Vagina (tissue), 2 donors: ENCODE measurements around the gene LMNTD1. TPM values are rescaled to one million over a fixed set of nuclear protein-coding genes. Genes with fewer than 3 reads are reported as not detected.

Experiments
- DNase-seq, 2 donors: peaks; one replicate each; pipeline ENCODE4 v3.0.0-alpha.2; 2017; ENCODE audit errors: extremely low spot score in 2 of 2
- H3K27ac ChIP-seq: fragments of 200-600 bp; sonication (generic); one replicate; pipeline ENCODE4 v1.5.1; 2019
- H3K27me3 ChIP-seq: fragments of 200-600 bp; sonication (generic); one replicate; pipeline ENCODE4 v1.5.1; 2019
- H3K36me3 ChIP-seq, 2 donors: fragments of 200-600 bp; sonication (generic); one replicate each; pipeline ENCODE4 v1.5.1; 2017 to 2019
- H3K4me1 ChIP-seq: fragments of 200-600 bp; sonication (generic); one replicate; pipeline ENCODE4 v1.5.1; 2019
- H3K4me3 ChIP-seq, 2 donors: fragments of 200-600 bp; sonication (generic); 1 replicate in 1 of 2; 2 replicates in 1 of 2; pipeline ENCODE4 v1.5.1; 2016 to 2019
- H3K9me3 ChIP-seq: fragments of 200-600 bp; sonication (generic); one replicate; pipeline ENCODE4 v1.5.1; 2019
- CTCF ChIP-seq, 3 experiments: fragments of 450-650 bp in 2 of 3; fragments of 200-600 bp in 1 of 3; sonication (generic) in 1 of 3; IDR thresholded peaks; one replicate each; pipeline ENCODE4 v1.5.1; 2017 to 2019; ENCODE audit warnings: antibody characterized with exemption in 3 of 3, mild to moderate bottlenecking in 2 of 3, moderate library complexity in 2 of 3
- POLR2A ChIP-seq, 2 donors: fragments of 450-650 bp; IDR thresholded peaks; one replicate each; pipeline ENCODE4 v1.6.1; 2017; ENCODE audit warnings: antibody characterized with exemption in 2 of 2, mild to moderate bottlenecking in 2 of 2, moderate library complexity in 2 of 2
- POLR2AphosphoS5 ChIP-seq, 2 donors: sonication (generic); formaldehyde crosslinking; IDR thresholded peaks; one replicate each; pipeline ENCODE4 v1.9.0; 2017; ENCODE audit warnings: antibody characterized with exemption in 2 of 2, mild to moderate bottlenecking in 2 of 2, low read depth in 1 of 2; ENCODE audit not compliant: insufficient read depth in 1 of 2
- intact Hi-C: fragments of 100-400 bp; cut with DNase I; formaldehyde crosslinking; loops from one replicate; pipeline ENCODE4 v1.15.1; 2023
- total RNA-seq: library from RNA; depleted of rRNA; stranded (reverse); fragments of >200 nt; gene quantifications from one replicate; pipeline ENCODE4 v1.2.3, GENCODE V29; 2016

Gene LMNTD1
- total RNA-seq, 1 donor from 2014 or later, result not detected

GRCh38 chr12:25501549-25501948 lies 51.5 kb downstream of the LMNTD1 start:
- Histone ChIP-seq H3K36me3 (no peaks in the 10 kb centered on the region), H3K27ac (no peak overlapping the region), H3K9me3 (no peaks in the 10 kb centered on the region), H3K4me3 (no peak overlapping the region), H3K27me3 (no peaks in the 10 kb centered on the region), H3K4me1 (no peaks in the 10 kb centered on the region)
- TF ChIP-seq CTCF (IDR thresholded peaks at IDR 0.05), result no peak
- no peak for TF ChIP-seq POLR2AphosphoS5 (IDR thresholded peaks at IDR 0.05; ENCODE audit: insufficient read depth in 1 of 2, low read depth in 1 of 2)
- TF ChIP-seq POLR2A (IDR thresholded peaks at IDR 0.05), result no peak
- DNase-seq, result no peak
- intact Hi-C loops, result no loop called here

- no peaks in the 10 kb centered on the region for H3K9me3 ChIP-seq
- no peaks in the 10 kb centered on the region for H3K4me1 ChIP-seq
- no peaks in the 10 kb centered on the region for H3K27me3 ChIP-seq
- H3K36me3 ChIP-seq, result no peaks in the 10 kb centered on the region
- no peak overlapping the region for H3K27ac ChIP-seq
- TF ChIP-seq POLR2AphosphoS5 (IDR thresholded peaks at IDR 0.05; ENCODE audit: insufficient read depth in 1 of 2, low read depth in 1 of 2) (no peak), POLR2A (IDR thresholded peaks at IDR 0.05) (no peak), CTCF (IDR thresholded peaks at IDR 0.05) (no peak)
- DNase-seq, result no peak
- H3K4me3 ChIP-seq, result no peak overlapping the region
- intact Hi-C loops, result no loop called here
Measured at GRCh38 chr12:25500651-25501050, 52.4 kb downstream of the LMNTD1 start.

GRCh38 chr12:25497021-25497420 lies 56.1 kb downstream of the LMNTD1 start:
- DNase-seq, result no peak
- no peaks in the 10 kb centered on the region for H3K4me1 ChIP-seq
- no peaks in the 10 kb centered on the region for H3K9me3 ChIP-seq
- no peak overlapping the region for H3K27ac ChIP-seq
- TF ChIP-seq POLR2AphosphoS5 (IDR thresholded peaks at IDR 0.05; ENCODE audit: insufficient read depth in 1 of 2, low read depth in 1 of 2) (no peak), CTCF (IDR thresholded peaks at IDR 0.05) (no peak), POLR2A (IDR thresholded peaks at IDR 0.05) (no peak)
- intact Hi-C loops, result no loop called here
- H3K27me3 ChIP-seq, result no peaks in the 10 kb centered on the region
- H3K36me3 ChIP-seq, result no peaks in the 10 kb centered on the region
- no peak overlapping the region for H3K4me3 ChIP-seq

GRCh38 chr12:25496098-25496587 lies 56.9 kb downstream of the LMNTD1 start:
- Histone ChIP-seq H3K27ac (no peak overlapping the region), H3K4me1 (no peaks in the 10 kb centered on the region), H3K4me3 (no peak overlapping the region), H3K27me3 (no peaks in the 10 kb centered on the region), H3K36me3 (no peaks in the 10 kb centered on the region), H3K9me3 (no peaks in the 10 kb centered on the region)
- intact Hi-C loops, result no loop called here
- DNase-seq, result no peak
- TF ChIP-seq CTCF (IDR thresholded peaks at IDR 0.05) (no peak), POLR2AphosphoS5 (IDR thresholded peaks at IDR 0.05; ENCODE audit: insufficient read depth in 1 of 2, low read depth in 1 of 2) (no peak)

GRCh38 chr12:25495331-25496097 lies 57.6 kb downstream of the LMNTD1 start:
- Histone ChIP-seq H3K27me3 (no peaks in the 10 kb centered on the region), H3K36me3 (no peaks in the 10 kb centered on the region), H3K4me3 (no peak overlapping the region), H3K9me3 (no peaks in the 10 kb centered on the region), H3K27ac (no peak overlapping the region), H3K4me1 (no peaks in the 10 kb centered on the region)
- no peak for DNase-seq
- TF ChIP-seq CTCF (IDR thresholded peaks at IDR 0.05) (no peak), POLR2AphosphoS5 (IDR thresholded peaks at IDR 0.05; ENCODE audit: insufficient read depth in 1 of 2, low read depth in 1 of 2) (no peak), POLR2A (IDR thresholded peaks at IDR 0.05) (no peak)
- intact Hi-C loops, result no loop called here
